ENCODE results near the gene NEK1. TPM values are rescaled to one million over a fixed set of nuclear protein-coding genes. Genes with fewer than 3 reads are reported as not detected.

The NEK1 gene
- total and polyA plus RNA-seq, 2 of the 4 experiments (the other 2 are of a cell fraction): 3.3 to 3.9 TPM

GRCh38 chr4:169510617-169511016, 101.8 kb downstream of the NEK1 start:
- intact Hi-C loops (cut with micrococcal nuclease): no loop called here

More at GRCh38 chr4:169510617-169511016, 101.8 kb downstream of the NEK1 start:
- in situ Hi-C loops (cut with MboI; ENCODE audit: low sequenced_read_pairs): no loop called here
- ChIA-PET CTCF (interaction anchor here (0.6 kb wide), 1 partner anchor 130 kb away, joined by 4 read pairs; no protein-coding TSS in a partner anchor), POLR2A (ENCODE audit: unreplicated experiment) (no interaction called here)
- H4K20me1 ChIP-seq (ENCODE audit: insufficient read depth, low read length): no peaks in the 10 kb centered on the region
- no peaks in the 10 kb centered on the region for H3K79me1 ChIP-seq (ENCODE audit: low read depth in 1 of 2, low read length in 2 of 2)
- H2AFZ ChIP-seq (replicated peaks; ENCODE audit: low read length, poor library complexity): no peak overlapping the region
- no peak overlapping the region for H3K27ac ChIP-seq (ENCODE audit: insufficient read depth, low read length)
- 0 out of 2 replicates have a peak, but pooled peaks cover 1% of the 10 kb centered on the region for H3K36me3 ChIP-seq (ENCODE audit: control insufficient read depth, insufficient read depth, low read length)
- H3K9ac ChIP-seq (ENCODE audit: low read depth, low read length): no peak overlapping the region
- no peak overlapping the region for H4K91ac ChIP-seq (ENCODE audit: insufficient read depth, low read depth, low read length)
- no peak overlapping the region for H3K18ac ChIP-seq (ENCODE audit: low read depth, low read length)
- no peak overlapping the region for H3K4me3 ChIP-seq (ENCODE audit: insufficient read depth, low read depth, low read length)
- DNase-seq (no peak), ATAC-seq (ENCODE audit: low read depth) (no peak)
- dilution Hi-C loops (cut with HindIII; ENCODE audit: low sequenced_read_pairs, unreplicated experiment): no loop called here
- H3K56ac ChIP-seq (ENCODE audit: extremely low read depth, insufficient read depth, low read length): no peak overlapping the region
- no peaks in the 10 kb centered on the region for H3K27me3 ChIP-seq (ENCODE audit: control insufficient read depth, insufficient read depth, low read length)
- H2BK20ac ChIP-seq (ENCODE audit: low read depth, low read length): no peak overlapping the region
- H3K4me2 ChIP-seq (ENCODE audit: low read depth, low read length): no peak overlapping the region
- 86% methylated on average over 1 of the region's 3 CpGs; no CpG with 5 or more reads in 1 of the 2 experiments for WGBS, 2 experiments (ENCODE audit: extremely low coverage in 2 of 2, insufficient read length in 1 of 2)
- H3K23ac ChIP-seq (ENCODE audit: low read depth, low read length): no peak overlapping the region
- TF ChIP-seq MAZ (IDR thresholded peaks at IDR 0.05; ENCODE audit: borderline replicate concordance, low read depth, low read length) (no peak), CHD1 (IDR thresholded peaks at IDR 0.05; ENCODE audit: low read depth, low read length) (no peak), ELK1 (IDR thresholded peaks at IDR 0.05; ENCODE audit: borderline replicate concordance, low read depth, low read length) (no peak), CEBPB (IDR thresholded peaks at IDR 0.05; ENCODE audit: low read depth, low read length) (no peak), CTCF (conservative IDR thresholded peaks at IDR 0.05; ENCODE audit: low read depth, low read length) (no peak), RCOR1 (IDR thresholded peaks at IDR 0.05; ENCODE audit: insufficient replicate concordance, low read length) (no peak)
- no peaks in the 10 kb centered on the region for H3K9me1 ChIP-seq (ENCODE audit: insufficient read depth, low read length)
- no peak overlapping the region for H2AK5ac ChIP-seq (ENCODE audit: low read depth, low read length)
- no peak overlapping the region for H2BK15ac ChIP-seq (ENCODE audit: low read depth, low read length)
- no peak overlapping the region for H2BK5ac ChIP-seq (ENCODE audit: low read depth, low read length, poor library complexity, severe bottlenecking)
- no peak overlapping the region for H3K4ac ChIP-seq (ENCODE audit: low read depth, low read length)
- no peak overlapping the region for H2BK120ac ChIP-seq (ENCODE audit: low read depth, low read length)
- no peak overlapping the region for H4K8ac ChIP-seq (ENCODE audit: low read depth in 2 of 2, low read length in 2 of 2)
- H3K4me1 ChIP-seq (ENCODE audit: control insufficient read depth, insufficient read depth, low read length): no peaks in the 10 kb centered on the region
- H3K9me3 ChIP-seq (ENCODE audit: control insufficient read depth, insufficient read depth, low read length): no peaks in the 10 kb centered on the region
- no TSS peak for BruUV-seq (replicated peaks)
- no peak overlapping the region for H4K5ac ChIP-seq (ENCODE audit: low read depth, low read length)
- H2AK9ac ChIP-seq (replicated peaks; ENCODE audit: low read depth, low read length, poor library complexity): no peak overlapping the region
- no peak overlapping the region for H3K14ac ChIP-seq (replicated peaks; ENCODE audit: low read depth, low read length)

Measured in IMR-90 (cell line).